Fibroblast of mammary gland (primary cell): Measurements from ENCODE around the gene AKAP8.

Source experiments
- DNase-seq: peaks from one replicate; pipeline ENCODE4 v3.0.0-alpha.2; 2010; ENCODE audit warnings: low read depth
- H3K4me3 ChIP-seq: 2 replicates; pipeline ENCODE4 v1.5.1; 2011; ENCODE audit warnings: low read depth, mild to moderate bottlenecking, low read length, moderate library complexity; ENCODE audit not compliant: control insufficient read depth
- TF ChIP-seq, protein P1 (sequence below): conservative IDR thresholded peaks from 2 replicates; pipeline ENCODE4 v1.5.1; 2011; ENCODE audit warnings: low read depth, low read length, inconsistent platforms; ENCODE audit not compliant: control insufficient read depth, insufficient read depth

AKAP8 gene

DNA sequence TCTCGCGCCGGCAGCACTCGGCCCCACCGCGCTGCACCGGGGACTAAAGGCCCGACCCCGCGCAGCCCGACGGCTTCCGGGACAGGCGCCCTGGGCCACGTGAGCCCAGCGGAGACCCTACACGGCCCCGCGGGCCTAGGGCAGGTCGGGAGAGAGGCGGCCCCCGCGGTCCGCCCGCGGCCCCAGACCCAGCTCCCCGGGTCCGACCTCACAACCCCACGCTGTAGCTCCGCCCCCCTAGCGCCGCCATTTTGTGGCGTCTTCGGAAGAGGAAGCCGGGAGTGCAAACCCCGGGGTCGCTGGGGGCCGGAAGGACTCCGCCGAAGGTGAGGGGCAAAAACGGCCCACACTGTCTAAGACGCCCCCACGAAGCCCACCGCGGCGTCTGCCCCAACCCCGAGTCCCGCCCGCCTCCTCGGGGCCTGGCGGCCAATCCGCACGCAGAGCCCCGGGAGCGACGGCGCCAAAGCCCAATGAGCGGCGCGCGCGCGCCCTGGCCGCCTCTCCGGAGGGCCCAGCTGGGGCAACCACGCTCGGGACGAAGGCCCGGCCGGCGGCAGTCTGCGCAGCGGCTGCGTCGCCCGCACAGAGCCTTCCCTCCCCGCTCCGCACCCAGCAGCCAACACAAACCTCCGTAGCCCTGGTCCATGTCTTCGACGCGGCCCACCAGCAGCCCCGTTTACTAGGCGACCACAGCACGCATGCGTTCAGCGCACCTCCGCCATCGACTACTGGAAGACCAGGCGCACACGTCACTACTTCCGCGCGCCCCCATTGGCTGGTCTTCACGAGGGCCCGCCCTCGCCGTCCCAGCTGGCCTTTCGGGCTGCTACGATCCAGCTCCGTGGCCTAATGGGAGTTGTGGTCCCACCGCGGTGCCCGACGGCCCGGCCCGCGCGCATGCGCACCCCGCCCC is at the start of gene AKAP8:
AKAP8 (minus strand) TSS at position 705 of the 916 bp plus-strand sequence; CDS start at position 649, 56 bp downstream.
- TF ChIP-seq, protein P1, sequence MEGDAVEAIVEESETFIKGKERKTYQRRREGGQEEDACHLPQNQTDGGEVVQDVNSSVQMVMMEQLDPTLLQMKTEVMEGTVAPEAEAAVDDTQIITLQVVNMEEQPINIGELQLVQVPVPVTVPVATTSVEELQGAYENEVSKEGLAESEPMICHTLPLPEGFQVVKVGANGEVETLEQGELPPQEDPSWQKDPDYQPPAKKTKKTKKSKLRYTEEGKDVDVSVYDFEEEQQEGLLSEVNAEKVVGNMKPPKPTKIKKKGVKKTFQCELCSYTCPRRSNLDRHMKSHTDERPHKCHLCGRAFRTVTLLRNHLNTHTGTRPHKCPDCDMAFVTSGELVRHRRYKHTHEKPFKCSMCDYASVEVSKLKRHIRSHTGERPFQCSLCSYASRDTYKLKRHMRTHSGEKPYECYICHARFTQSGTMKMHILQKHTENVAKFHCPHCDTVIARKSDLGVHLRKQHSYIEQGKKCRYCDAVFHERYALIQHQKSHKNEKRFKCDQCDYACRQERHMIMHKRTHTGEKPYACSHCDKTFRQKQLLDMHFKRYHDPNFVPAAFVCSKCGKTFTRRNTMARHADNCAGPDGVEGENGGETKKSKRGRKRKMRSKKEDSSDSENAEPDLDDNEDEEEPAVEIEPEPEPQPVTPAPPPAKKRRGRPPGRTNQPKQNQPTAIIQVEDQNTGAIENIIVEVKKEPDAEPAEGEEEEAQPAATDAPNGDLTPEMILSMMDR: no peak
- DNase-seq: peak; percentile 98
- H3K4me3 ChIP-seq: peak within 1 kb of the TSS; percentile 96

DNA sequence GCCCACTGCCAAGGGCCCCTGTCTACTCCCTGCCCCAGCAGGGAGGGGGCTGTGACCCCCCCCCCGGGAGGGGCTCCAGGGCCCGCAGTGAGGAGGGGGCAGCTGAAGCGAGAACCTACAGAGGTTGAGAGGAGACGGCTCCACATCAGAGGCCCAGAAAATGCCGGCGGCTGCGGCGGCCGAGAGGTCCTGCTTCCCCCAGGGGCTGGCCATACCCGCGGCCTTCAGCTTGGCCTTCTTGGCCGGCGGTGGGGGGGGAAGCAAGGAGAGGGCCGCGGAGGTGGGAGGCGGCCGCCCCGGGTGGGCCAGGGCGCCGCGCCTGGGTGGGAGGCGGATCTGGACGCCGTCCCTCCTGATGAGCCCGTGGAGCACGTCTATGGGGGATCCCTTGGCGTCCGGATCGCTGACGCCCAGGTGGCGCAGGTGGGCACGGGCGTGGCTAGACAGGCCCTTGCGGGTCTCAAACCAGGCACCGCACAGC is 48.4 kb upstream of the AKAP8 start:
- DNase-seq: no peak
- TF ChIP-seq, protein P1: no peak
- H3K4me3 ChIP-seq: no peak overlapping the region

DNA sequence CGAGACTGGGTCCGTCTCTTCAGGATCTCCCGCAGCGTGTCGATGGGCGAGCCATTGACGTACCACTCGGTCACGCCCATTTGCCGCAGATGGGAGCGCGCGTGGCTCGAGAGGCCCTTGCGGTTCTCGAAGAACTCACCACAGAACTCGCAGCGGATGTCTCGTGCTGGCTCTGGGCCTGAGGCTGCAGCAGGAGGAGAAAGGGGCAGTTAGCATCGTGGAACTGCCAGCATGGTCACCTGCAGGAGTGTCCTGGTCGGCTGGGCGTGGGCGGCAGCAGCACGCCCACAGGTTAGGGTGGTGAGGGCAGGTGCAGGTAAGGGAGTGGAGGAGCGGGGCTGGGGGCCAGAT is 47.7 kb upstream of the AKAP8 start:
- DNase-seq: no peak
- no peak overlapping the region for H3K4me3 ChIP-seq
- TF ChIP-seq, protein P1: no peak

DNA sequence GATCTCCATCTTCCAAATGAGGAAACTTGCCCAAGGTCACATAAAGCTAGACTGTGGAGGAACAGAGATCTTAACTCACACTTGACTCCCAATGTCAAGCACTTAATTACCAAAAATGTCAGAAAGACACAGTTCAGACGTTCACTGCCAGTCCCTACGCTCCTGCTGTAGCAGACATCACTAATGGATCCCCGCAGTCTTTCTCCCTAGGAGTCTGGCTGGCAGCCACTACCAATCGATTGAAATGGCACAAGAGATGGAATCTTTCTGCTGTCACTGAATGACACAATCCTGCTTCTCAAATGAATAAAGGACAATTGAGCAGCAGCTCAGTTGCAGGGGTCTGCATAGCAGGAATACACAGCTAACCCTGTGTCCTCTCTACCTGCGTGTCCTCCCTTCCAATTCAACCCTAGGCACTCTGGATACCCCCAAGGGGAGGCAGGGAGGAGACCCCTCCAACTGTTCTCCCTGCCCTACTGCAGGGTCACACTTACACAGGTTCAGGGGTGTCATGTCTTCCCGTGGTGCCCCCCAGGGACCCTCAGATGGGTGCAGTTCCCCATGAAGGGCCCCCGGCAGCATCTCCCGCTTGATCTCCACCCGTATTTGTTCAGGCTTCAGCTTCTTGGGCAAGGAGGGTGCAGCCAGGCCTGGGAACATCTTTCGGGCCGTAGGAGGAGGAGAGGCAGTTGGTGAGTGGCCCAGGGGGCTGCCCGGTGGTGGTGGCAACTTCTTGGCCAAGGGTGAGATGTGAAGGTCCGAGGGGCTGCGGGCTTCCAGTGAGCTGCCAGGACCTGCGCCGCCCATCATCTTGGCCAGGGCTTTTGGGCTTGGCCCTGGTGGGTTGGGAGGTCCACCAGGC is 47.1 kb upstream of the AKAP8 start:
- peak; percentile 17 for DNase-seq
- TF ChIP-seq, protein P1: no peak
- H3K4me3 ChIP-seq: no peak overlapping the region

DNA sequence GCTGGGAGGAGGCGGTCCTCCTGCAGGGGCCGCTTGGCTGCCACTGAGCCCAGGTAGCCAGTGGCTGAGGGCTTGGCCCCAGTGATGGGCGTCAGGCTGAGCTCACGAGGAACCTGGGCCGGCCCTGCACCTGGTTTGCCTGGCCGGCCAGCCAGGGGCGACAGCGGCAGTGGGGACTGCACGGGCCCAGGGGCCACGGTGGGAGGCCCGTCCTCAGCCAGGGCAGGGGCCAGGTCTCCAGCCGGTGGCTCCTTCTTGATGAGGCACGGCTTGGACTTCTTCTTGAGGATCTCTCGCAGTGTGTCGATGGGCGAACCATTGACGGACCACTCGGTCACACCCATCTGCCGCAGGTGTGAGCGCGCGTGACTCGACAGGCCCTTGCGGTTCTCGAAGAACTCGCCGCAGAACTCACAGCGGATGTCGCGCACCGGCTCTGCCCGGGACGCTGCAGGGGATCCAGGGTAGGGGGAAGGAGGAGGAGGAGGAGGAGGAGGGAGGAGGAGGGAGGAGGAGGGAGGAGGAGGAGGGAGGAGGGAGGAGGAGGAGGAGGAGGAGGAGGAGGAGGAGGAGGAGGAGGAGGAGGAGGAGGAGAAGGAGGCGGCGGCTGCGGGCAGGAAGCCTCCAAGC is 45.8 kb upstream of the AKAP8 start:
- TF ChIP-seq, protein P1: no peak
- H3K4me3 ChIP-seq: no peak overlapping the region
- no peak for DNase-seq

DNA sequence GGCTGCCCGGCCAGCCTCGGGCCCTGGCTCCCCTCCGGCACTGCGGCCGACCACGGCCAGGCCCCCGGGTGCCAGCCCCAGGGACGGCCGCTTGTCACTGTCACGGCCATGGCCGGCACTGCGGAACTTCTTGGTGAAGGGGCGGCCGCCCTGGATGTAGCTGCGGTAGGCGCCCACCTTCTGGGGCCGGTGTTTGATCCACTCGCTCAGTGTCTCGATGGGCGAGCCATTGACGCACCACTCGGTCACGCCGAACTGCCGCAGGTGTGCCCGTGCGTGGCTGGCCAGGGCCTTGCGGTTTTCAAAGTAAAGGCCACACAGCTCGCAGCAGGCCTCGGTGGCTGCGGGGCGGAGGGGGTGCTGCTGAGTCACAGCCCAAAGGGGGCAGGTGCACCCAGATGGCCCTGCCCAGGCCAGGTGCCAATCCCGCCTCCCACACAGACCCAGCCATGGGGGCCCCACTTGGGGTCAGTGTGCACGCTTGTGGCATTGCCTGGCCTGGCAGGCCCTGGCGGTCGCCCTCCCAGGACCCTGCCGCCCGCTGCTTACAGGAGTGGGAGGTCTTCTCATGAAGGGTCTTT is 45.2 kb upstream of the AKAP8 start:
- no peak for DNase-seq
- no peak overlapping the region for H3K4me3 ChIP-seq
- TF ChIP-seq, protein P1: no peak
